Activated naive CD8-positive, alpha-beta T cell treated with anti-CD3 and anti-CD28 coated beads, Interleukin-2, amount 10 ng/mL, durations not matched to agents 7 days and 5 days (primary cell): ENCODE results near the gene NPR1. TPM values are rescaled to one million over a fixed set of nuclear protein-coding genes. Genes with fewer than 3 reads are reported as not detected.
"Not testable (repeated sequence)": the region's sequence is repeated elsewhere in the genome, so short reads cannot be mapped to it uniquely, and the experiment has no call there.

Source experiments
- ATAC-seq: fragments of 150-1000 bp; cut with Tn5 transposase; one replicate; pipeline ENCODE4 v1.10.0; 2021; ENCODE audit warnings: low read depth, moderate library complexity
- POLR2A ChIA-PET: fragments of 350-600 bp; sonication (Branson Sonifier 250); formaldehyde crosslinking; loops from one replicate; lab custom pipeline; 2021; ENCODE audit warnings: antibody characterized with exemption; lab: Charles Lee
- DNase-seq: peaks from one replicate; pipeline ENCODE4 v3.0.0; 2021
- H3K27ac Mint-ChIP-seq: one replicate; pipeline ENCODE4 v1.8.0; 2022; ENCODE audit warnings: mild to moderate bottlenecking, mixed read lengths
- H3K27me3 Mint-ChIP-seq: one replicate; pipeline ENCODE4 v1.8.0; 2022; ENCODE audit warnings: mild to moderate bottlenecking, moderate library complexity, mixed read lengths
- H3K36me3 Mint-ChIP-seq: one replicate; pipeline ENCODE4 v1.8.0; 2021; ENCODE audit warnings: mild to moderate bottlenecking, mixed read lengths
- H3K4me1 Mint-ChIP-seq: one replicate; pipeline ENCODE4 v1.8.0; 2021; ENCODE audit warnings: mixed read lengths
- H3K4me3 Mint-ChIP-seq: one replicate; pipeline ENCODE4 v1.8.0; 2022; ENCODE audit warnings: mild to moderate bottlenecking, moderate library complexity, mixed read lengths
- H3K9me3 Mint-ChIP-seq: one replicate; pipeline ENCODE4 v1.8.0; 2021; ENCODE audit warnings: mixed read lengths
- total RNA-seq, 2 experiments: library from RNA; stranded (reverse); gene quantifications; one replicate each; pipeline ENCODE4 v1.2.3, GENCODE V29; 2021

Gene NPR1
- total RNA-seq: not detected

DNA sequence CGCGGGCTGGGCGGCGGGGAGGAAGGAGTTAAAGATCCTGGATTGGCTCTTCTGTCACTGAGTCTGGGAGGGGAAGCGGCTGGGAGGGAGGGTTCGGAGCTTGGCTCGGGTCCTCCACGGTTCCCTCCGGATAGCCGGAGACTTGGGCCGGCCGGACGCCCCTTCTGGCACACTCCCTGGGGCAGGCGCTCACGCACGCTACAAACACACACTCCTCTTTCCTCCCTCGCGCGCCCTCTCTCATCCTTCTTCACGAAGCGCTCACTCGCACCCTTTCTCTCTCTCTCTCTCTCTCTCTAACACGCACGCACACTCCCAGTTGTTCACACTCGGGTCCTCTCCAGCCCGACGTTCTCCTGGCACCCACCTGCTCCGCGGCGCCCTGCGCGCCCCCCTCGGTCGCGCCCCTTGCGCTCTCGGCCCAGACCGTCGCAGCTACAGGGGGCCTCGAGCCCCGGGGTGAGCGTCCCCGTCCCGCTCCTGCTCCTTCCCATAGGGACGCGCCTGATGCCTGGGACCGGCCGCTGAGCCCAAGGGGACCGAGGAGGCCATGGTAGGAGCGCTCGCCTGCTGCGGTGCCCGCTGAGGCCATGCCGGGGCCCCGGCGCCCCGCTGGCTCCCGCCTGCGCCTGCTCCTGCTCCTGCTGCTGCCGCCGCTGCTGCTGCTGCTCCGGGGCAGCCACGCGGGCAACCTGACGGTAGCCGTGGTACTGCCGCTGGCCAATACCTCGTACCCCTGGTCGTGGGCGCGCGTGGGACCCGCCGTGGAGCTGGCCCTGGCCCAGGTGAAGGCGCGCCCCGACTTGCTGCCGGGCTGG, at the start of gene NPR1:
NPR1 (plus strand) TSS at position 170 of the 818 bp plus-strand sequence; CDS start at position 591, 421 bp downstream.
- Mint-ChIP-seq H3K4me1 (peaks cover 20% of the 10 kb centered on the region), H3K36me3 (no peaks in the 10 kb centered on the region), H3K4me3 (peak within 1 kb of the TSS; percentile 79), H3K27ac (no peak within 1 kb of the TSS), H3K27me3 (peaks cover 56% of the 10 kb centered on the region), H3K9me3 (no peaks in the 10 kb centered on the region)
- peak; percentile 51 for ATAC-seq
- POLR2A ChIA-PET: interaction anchor here (0.7 to 2.3 kb wide), 2 partner anchors 46 to 312 kb away, joined by 5 to 6 read pairs; partner anchors contain the start of gene RPS27
- DNase-seq: peak; percentile 50

DNA sequence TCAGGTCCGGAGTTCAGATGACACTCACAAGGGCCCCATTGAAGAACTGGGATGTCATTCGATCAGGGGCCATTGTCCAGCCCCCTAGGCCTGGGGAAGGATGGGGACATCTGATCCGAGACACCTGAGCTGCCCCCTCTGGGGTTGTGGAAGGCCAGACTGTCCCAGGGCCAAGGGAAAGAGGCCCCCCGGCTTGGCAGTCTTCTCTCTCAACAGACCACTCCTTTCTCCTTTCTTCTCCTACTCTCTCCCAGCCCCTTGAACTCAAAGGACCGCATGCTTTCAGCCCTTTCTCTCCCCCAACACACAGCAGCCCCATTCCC, 49.2 kb upstream of the NPR1 start:
- Mint-ChIP-seq H3K4me3 (no peak overlapping the region), H3K9me3 (no peaks in the 10 kb centered on the region), H3K36me3 (peaks cover 5% of the 10 kb centered on the region), H3K27ac (no peak overlapping the region), H3K4me1 (peaks cover 21% of the 10 kb centered on the region), H3K27me3 (no peaks in the 10 kb centered on the region)
- ATAC-seq: no peak
- no peak for DNase-seq
- POLR2A ChIA-PET: no interaction called here

DNA sequence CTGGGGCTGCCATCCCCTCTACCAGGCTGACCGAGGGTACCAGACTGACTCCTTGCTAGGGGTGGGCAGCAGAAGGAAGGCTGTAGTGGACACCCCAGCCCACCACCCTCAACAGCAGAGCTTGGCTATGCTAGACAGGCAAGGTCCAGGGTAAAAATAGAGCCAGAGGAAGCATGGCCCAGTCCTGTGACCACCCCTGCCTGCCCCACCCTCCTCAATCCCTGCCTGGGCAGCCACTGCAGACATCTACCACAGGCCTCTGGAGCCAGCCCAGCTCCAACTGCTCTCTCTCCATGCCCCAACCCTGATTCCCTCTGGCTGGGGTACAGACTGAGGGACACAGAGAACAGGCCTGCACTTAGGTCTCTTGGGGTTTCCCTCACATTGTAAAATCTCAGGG, 48.5 kb upstream of the NPR1 start:
- H3K4me1 Mint-ChIP-seq: peaks cover 21% of the 10 kb centered on the region
- DNase-seq (no peak), ATAC-seq (no peak)
- H3K27ac Mint-ChIP-seq: no peak overlapping the region
- H3K9me3 Mint-ChIP-seq: no peaks in the 10 kb centered on the region
- H3K4me3 Mint-ChIP-seq: no peak overlapping the region
- H3K27me3 Mint-ChIP-seq: no peaks in the 10 kb centered on the region
- POLR2A ChIA-PET: no interaction called here
- H3K36me3 Mint-ChIP-seq: peaks cover 8% of the 10 kb centered on the region

DNA sequence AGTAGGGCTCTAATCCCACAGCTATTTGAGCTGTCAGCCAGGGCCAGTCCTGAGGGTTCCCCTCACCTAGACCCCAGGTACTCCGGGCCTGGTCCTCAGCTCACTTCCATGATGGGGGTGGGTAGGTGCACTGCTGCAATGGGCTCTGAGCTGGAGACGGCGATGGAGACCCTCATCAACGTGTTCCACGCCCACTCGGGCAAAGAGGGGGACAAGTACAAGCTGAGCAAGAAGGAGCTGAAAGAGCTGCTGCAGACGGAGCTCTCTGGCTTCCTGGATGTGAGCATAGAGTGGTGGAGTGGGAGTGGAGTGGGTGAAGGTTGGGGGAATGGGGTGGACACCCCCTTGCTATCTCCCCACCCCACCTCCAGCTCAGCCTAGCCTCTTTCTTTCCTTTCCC, 48.1 kb upstream of the NPR1 start:
- Mint-ChIP-seq H3K36me3 (peaks cover 9% of the 10 kb centered on the region), H3K9me3 (no peaks in the 10 kb centered on the region), H3K4me3 (no peak overlapping the region), H3K27ac (no peak overlapping the region), H3K27me3 (no peaks in the 10 kb centered on the region), H3K4me1 (peaks cover 21% of the 10 kb centered on the region)
- ATAC-seq (no peak), DNase-seq (no peak)
- POLR2A ChIA-PET: no interaction called here

DNA sequence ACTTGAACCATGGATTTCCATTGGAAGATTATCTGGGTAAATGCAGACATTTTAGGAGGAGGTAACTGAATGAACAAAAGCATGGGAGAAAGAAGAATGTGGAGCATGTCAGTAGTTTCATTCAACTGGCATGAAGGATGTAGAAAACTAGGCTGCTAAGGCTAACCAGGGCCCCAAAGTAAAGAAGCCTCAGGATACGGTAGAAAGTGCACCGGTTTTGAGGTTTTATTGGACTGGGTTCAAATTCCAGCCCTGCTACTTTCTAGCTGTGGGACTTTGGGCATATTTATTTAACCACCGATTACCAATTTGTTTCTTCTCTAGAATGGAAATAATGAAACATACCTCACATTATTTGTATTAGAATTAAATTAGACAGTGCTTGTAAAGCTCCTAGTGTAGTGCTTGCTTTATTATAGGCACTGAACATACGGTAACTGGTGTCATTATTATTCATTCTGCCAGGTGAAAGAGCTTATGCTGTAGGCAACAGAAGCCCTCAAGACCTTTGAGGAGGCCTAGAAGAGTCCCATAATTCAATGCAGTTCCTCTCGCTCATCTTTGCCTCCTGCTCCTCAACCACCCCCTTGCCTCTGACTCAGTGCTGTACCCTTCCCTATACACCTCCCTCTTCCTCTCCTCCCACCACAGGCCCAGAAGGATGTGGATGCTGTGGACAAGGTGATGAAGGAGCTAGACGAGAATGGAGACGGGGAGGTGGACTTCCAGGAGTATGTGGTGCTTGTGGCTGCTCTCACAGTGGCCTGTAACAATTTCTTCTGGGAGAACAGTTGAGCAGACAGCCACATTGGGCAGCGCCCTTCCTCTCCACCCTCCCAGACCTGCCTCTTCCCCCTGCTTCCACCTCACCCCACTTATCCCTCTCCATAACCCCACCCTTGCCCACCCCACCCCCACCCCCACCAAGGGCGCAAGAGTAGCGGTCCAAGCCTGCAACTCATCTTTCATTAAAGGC, 47.2 kb upstream of the NPR1 start:
- Mint-ChIP-seq H3K4me1 (peaks cover 22% of the 10 kb centered on the region), H3K9me3 (no peaks in the 10 kb centered on the region), H3K36me3 (peaks cover 11% of the 10 kb centered on the region), H3K4me3 (no peak overlapping the region), H3K27me3 (no peaks in the 10 kb centered on the region), H3K27ac (no peak overlapping the region)
- POLR2A ChIA-PET: interaction anchor here (0.6 kb wide), 1 partner anchor 60 kb away, joined by 4 read pairs; no protein-coding TSS in a partner anchor
- no peak for ATAC-seq
- no peak for DNase-seq

DNA sequence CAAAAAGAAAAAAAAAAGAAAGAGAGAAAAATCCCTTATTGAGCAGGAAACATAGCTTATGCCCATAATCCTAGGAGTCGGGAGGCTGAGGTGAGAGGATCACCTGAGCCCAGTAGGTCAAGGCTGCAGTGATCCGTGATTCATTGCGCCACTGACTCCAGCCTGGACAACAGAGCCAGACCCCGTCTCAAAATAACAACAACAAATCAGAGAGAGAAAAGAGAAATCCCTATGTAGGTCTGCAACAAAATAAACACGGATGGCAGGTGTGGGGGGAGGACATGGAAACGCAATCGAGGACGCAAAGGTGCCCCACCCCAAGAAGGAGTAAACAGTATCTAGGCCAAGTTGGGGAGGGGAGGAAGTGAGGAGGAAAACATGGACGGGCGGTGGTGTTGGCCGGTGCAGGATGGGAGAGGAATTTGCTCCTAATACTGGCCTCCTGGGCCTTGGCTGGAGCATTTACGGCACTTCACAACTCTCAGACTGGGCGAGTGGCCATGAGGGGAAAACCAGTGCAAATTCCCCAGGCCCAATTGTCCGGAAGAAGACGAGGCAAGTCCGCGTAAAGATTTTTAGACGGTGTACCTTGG, 45.2 kb upstream of the NPR1 start:
- H3K27me3 Mint-ChIP-seq: no peaks in the 10 kb centered on the region
- peak overlapping the region; percentile 92 for H3K4me3 Mint-ChIP-seq
- H3K36me3 Mint-ChIP-seq: peaks cover 15% of the 10 kb centered on the region
- peaks cover 27% of the 10 kb centered on the region for H3K4me1 Mint-ChIP-seq
- peak overlapping the region; percentile 100 for H3K27ac Mint-ChIP-seq
- H3K9me3 Mint-ChIP-seq: no peaks in the 10 kb centered on the region
- DNase-seq (no peak), ATAC-seq (no peak)
- POLR2A ChIA-PET: interaction anchor here (0.6 to 3.4 kb wide), 33 partner anchors 10 to 358 kb away, joined by 3 to 44 read pairs (median 8); partner anchors contain the start of genes CREB3L4, ILF2, INTS3 and JTB

DNA sequence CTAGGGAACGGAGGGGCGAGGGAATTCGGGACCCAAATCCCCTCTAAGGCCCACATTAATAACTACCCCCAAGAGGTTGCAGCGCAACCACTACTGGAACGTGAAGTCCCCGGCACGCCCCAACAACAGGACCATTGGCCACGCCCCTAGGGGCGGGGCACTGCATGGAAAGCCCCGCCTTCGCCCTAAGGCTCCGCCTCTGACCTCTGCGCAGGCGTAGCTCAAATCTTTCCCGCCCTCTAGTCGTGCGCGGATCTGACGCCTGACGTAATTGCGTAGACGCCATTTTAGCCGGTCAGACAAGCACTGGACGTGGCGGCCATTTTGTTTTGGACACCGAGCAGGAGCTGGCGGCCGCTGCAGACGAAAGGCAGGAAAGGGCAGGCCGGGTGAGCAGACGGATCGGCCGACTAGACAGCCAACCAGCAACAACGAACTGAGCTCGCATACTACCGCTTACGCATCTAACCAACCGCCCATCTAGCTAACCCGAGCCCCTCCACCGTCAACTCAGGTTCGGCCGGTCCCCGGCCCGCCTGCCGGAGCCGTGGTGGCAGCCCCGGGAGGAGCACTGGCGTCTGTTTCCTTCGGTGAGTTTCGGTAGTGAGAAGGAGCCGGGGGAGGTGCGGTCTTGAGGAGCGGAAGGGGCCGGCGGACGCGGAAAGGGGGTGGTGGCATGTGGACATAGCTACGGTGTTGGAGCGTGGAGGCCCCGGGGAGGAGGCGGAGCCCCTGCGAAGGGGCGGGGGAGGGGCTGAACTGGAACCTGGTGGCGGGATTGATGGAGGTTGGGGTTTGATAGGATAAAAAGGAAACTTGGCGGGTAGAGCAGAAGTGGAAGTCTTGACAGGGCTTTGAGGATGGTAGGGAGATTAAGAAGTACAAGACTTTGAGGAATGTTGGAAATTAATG, 44.5 kb upstream of the NPR1 start, which contains the start of gene CHTOP:
CHTOP (plus strand) TSS at position 313 of the 912 bp plus-strand sequence. CDS start 2,523 bp downstream, outside the sequence.
- peak within 1 kb of the TSS; percentile 100 for H3K27ac Mint-ChIP-seq
- no peaks in the 10 kb centered on the region for H3K27me3 Mint-ChIP-seq
- H3K4me3 Mint-ChIP-seq: peak within 1 kb of the TSS; percentile 92
- ATAC-seq (peak; percentile 94), DNase-seq (peak; percentile 99)
- POLR2A ChIA-PET: interaction anchor here (0.6 to 3.4 kb wide), 40 partner anchors 10 to 1102 kb away, joined by 3 to 44 read pairs (median 6); partner anchors contain the start of genes CREB3L4, GATAD2B, ILF2 and INTS3
- peaks cover 16% of the 10 kb centered on the region for H3K36me3 Mint-ChIP-seq
- H3K4me1 Mint-ChIP-seq: peaks cover 27% of the 10 kb centered on the region
- no peaks in the 10 kb centered on the region for H3K9me3 Mint-ChIP-seq

DNA sequence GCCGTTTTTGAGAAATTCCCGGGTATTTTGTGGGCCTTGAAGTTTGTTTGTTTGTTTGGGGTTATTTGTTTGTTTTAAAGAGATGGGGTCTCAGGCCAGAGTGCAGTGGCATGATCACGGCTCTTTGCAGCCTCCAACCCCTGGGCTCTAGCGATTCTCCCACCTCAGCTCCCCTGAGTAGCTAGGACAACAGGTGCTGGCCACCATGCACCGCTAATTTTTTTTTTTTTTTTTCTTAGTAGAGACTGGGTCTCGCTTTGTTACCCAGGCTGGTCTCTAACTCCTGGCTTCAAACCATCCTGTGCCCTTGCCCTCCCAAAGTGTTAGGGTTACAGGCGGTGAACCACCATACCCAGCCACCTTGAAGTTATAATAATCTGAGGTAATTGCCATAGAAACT, 42.6 kb upstream of the NPR1 start:
- no peak for DNase-seq
- Mint-ChIP-seq H3K36me3 (peaks cover 22% of the 10 kb centered on the region), H3K9me3 (no peaks in the 10 kb centered on the region), H3K4me1 (peaks cover 26% of the 10 kb centered on the region), H3K4me3 (peak overlapping the region; percentile 92), H3K27ac (peak overlapping the region; percentile 45), H3K27me3 (no peaks in the 10 kb centered on the region)
- POLR2A ChIA-PET: interaction anchor here (1.0 to 3.4 kb wide), 4 partner anchors 12 to 37 kb away, joined by 3 to 44 read pairs (median 21); partner anchors contain the start of genes ILF2 and SNAPIN
- no peak for ATAC-seq

DNA sequence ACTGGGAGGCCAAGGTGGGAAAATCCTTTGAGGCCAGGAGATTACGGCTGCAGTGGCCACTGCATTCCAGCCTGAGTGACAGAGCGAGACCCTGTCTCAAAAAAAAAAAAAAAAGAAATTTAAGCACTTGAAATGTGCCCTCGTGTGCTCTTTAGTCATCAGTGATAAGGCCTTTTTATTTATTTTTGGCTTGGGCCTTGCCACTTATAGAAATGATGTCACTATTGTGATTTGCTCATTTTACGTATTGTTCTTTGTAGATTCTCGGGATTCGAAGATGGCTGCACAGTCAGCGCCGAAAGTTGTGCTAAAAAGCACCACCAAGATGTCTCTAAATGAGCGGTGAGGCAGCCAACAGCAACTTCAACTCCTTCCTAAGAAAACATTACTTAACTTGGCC, 42.2 kb upstream of the NPR1 start:
- H3K27ac Mint-ChIP-seq: no peak overlapping the region
- no peak for DNase-seq
- ATAC-seq: no peak
- peaks cover 26% of the 10 kb centered on the region for H3K36me3 Mint-ChIP-seq
- no peak overlapping the region for H3K4me3 Mint-ChIP-seq
- no peaks in the 10 kb centered on the region for H3K9me3 Mint-ChIP-seq
- POLR2A ChIA-PET: interaction anchor here (1.0 kb wide), 1 partner anchor 22 kb away, joined by 3 read pairs; the partner anchor contains the start of gene SNAPIN
- H3K4me1 Mint-ChIP-seq: peaks cover 28% of the 10 kb centered on the region
- H3K27me3 Mint-ChIP-seq: no peaks in the 10 kb centered on the region

DNA sequence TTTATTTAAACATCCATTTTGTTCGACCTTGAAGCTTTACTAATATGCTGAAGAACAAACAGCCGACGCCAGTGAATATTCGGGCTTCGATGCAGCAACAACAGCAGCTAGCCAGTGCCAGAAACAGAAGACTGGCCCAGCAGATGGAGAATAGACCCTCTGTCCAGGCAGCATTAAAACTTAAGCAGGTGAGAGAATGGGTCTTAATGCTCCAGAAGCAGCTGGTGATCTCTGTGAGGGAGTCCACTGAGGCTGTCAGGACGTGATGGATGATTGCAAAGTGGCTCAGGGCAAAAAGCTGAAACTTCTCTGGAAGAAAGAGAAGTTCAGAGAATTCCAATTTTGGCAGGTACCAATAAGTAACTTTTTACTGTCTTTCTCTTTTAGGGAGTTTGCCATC, 40.2 kb upstream of the NPR1 start:
- H3K36me3 Mint-ChIP-seq: peaks cover 32% of the 10 kb centered on the region
- no peak for DNase-seq
- H3K27ac Mint-ChIP-seq: no peak overlapping the region
- no peak for ATAC-seq
- no peaks in the 10 kb centered on the region for H3K27me3 Mint-ChIP-seq
- no peak overlapping the region for H3K4me3 Mint-ChIP-seq
- no peaks in the 10 kb centered on the region for H3K9me3 Mint-ChIP-seq
- POLR2A ChIA-PET: interaction anchor here (0.7 to 1.9 kb wide), 4 partner anchors 11 to 102 kb away, joined by 4 to 5 read pairs (median 5); partner anchors contain the start of genes INTS3, S100A6 and SNAPIN
- H3K4me1 Mint-ChIP-seq: peaks cover 18% of the 10 kb centered on the region

DNA sequence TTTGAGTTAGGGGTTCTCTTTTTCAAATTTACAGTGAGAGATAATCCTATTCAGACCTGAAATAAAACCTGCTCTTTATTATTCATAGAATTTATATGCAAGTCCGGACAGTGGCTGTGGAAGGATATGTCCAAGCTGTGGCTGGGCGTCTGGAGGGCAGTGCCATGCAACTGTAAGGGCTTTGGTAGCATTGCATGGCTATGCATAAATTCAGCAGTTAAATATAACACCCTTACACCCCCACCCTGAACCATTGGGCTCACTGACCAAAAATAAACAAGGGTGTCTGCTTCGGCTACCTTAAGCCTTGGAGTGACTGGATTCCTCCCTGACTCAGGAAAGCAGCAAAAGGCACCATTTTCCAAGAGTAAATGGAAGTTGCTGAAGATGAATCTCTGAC, 39.2 kb upstream of the NPR1 start:
- H3K9me3 Mint-ChIP-seq: no peaks in the 10 kb centered on the region
- no peaks in the 10 kb centered on the region for H3K27me3 Mint-ChIP-seq
- POLR2A ChIA-PET: interaction anchor here (2.0 kb wide), 1 partner anchor 10 kb away, joined by 7 read pairs; no protein-coding TSS in a partner anchor
- no peak overlapping the region for H3K4me3 Mint-ChIP-seq
- DNase-seq (no peak), ATAC-seq (no peak)
- no peak overlapping the region for H3K27ac Mint-ChIP-seq
- H3K4me1 Mint-ChIP-seq: peaks cover 18% of the 10 kb centered on the region
- peaks cover 41% of the 10 kb centered on the region for H3K36me3 Mint-ChIP-seq

DNA sequence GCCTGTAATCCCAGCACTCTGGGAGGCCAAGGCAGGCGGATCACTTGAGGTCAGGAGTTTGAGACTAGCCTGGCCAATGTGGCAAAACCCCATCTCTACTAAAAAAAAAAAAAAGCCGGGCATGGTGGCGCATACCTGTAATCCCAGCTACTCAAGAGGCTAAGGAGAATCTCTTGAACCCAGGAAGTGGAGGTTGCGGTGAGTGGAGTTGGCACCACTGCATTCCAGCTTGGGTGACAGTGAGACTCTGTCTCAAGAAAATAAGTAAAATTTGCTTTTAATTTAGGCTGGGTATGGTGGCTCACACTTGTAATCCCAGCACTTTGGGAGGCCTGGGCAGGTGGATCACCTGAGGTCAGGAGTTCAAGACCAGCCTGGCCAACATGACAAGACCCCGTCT, 38.3 kb upstream of the NPR1 start:
- H3K4me3 Mint-ChIP-seq, H3K9me3 Mint-ChIP-seq, H3K27ac Mint-ChIP-seq, DNase-seq, H3K27me3 Mint-ChIP-seq, ATAC-seq: not testable (repeated sequence)
- H3K4me1 Mint-ChIP-seq: peaks cover 22% of the 10 kb centered on the region
- POLR2A ChIA-PET: interaction anchor here (1.6 to 2.0 kb wide), 2 partner anchors 9 to 27 kb away, joined by 3 to 7 read pairs; no protein-coding TSS in a partner anchor
- H3K36me3 Mint-ChIP-seq: peaks cover 44% of the 10 kb centered on the region
